CD8-positive, alpha-beta memory T cell (primary cell): ENCODE data around the gene SCLT1. TPM values are rescaled to one million over a fixed set of nuclear protein-coding genes. Genes with fewer than 3 reads are reported as not detected.
"Not testable (repeated sequence)": the region's sequence is repeated elsewhere in the genome, so short reads cannot be mapped to it uniquely, and the experiment has no call there.

Experiments
- CTCF ChIA-PET: fragments of 350-600 bp; sonication (Branson Sonifier 250); formaldehyde crosslinking; loops from one replicate; lab custom pipeline; 2021; ENCODE audit warnings: antibody characterized with exemption; lab: Charles Lee
- POLR2A ChIA-PET: fragments of 350-600 bp; sonication (Branson Sonifier 250); formaldehyde crosslinking; loops from one replicate; lab custom pipeline; 2021; ENCODE audit warnings: antibody characterized with exemption; lab: Charles Lee
- DNase-seq, 5 donors: peaks; one replicate each; pipeline versions ENCODE4 v3.0.0 to v3.0.0-alpha.2; 2020 to 2022; ENCODE audit warnings: mixed read lengths in 1 of 5
- H3K27ac ChIP-seq: one replicate; pipeline ENCODE4 v1.7.0; 2013; ENCODE audit warnings: low read depth, mild to moderate bottlenecking, low read length, moderate library complexity
- H3K27me3 ChIP-seq: 2 replicates; pipeline ENCODE4 v1.7.0; 2013; ENCODE audit warnings: low read length, mild to moderate bottlenecking; ENCODE audit not compliant: insufficient read depth, poor library complexity, severe bottlenecking
- H3K36me3 ChIP-seq: 2 replicates; pipeline ENCODE4 v1.7.0; 2013; ENCODE audit warnings: mild to moderate bottlenecking, low read length, moderate library complexity; ENCODE audit not compliant: insufficient read depth
- H3K4me1 ChIP-seq: 2 replicates; pipeline ENCODE4 v1.7.0; 2013; ENCODE audit warnings: mild to moderate bottlenecking, low read length, moderate library complexity; ENCODE audit not compliant: insufficient read depth
- H3K4me3 ChIP-seq: 2 replicates; pipeline ENCODE4 v1.7.0; 2013; ENCODE audit warnings: mild to moderate bottlenecking, low read length
- H3K9me3 ChIP-seq: 2 replicates; pipeline ENCODE4 v1.7.0; 2013; ENCODE audit warnings: mild to moderate bottlenecking, low read length
- H3K27ac Mint-ChIP-seq, 8 donors: one replicate each; pipeline ENCODE4 v1.8.0; 2020 to 2021; ENCODE audit warnings: mixed read lengths in 8 of 8, mild to moderate bottlenecking in 6 of 8, inconsistent platforms in 3 of 8, moderate library complexity in 3 of 8
- H3K27me3 Mint-ChIP-seq, 2 donors: one replicate each; pipeline ENCODE4 v1.8.0; 2020 to 2021; ENCODE audit warnings: mixed read lengths in 2 of 2, mild to moderate bottlenecking in 1 of 2, moderate library complexity in 1 of 2
- H3K36me3 Mint-ChIP-seq, 3 donors: one replicate each; pipeline ENCODE4 v1.8.0; 2020 to 2021; ENCODE audit warnings: mixed read lengths in 3 of 3, inconsistent platforms in 1 of 3, mild to moderate bottlenecking in 1 of 3
- H3K4me1 Mint-ChIP-seq, 3 donors: one replicate each; pipeline ENCODE4 v1.8.0; 2020 to 2021; ENCODE audit warnings: mixed read lengths in 3 of 3, inconsistent platforms in 1 of 3, mild to moderate bottlenecking in 1 of 3
- H3K4me3 Mint-ChIP-seq, 7 donors: one replicate each; pipeline ENCODE4 v1.8.0; 2020 to 2021; ENCODE audit warnings: mixed read lengths in 7 of 7, mild to moderate bottlenecking in 6 of 7, moderate library complexity in 4 of 7, inconsistent platforms in 2 of 7
- H3K9me3 Mint-ChIP-seq, 5 donors: one replicate each; pipeline ENCODE4 v1.8.0; 2020 to 2022; ENCODE audit warnings: mixed read lengths in 5 of 5, mild to moderate bottlenecking in 3 of 5, moderate library complexity in 2 of 5, inconsistent platforms in 1 of 5
- polyA plus RNA-seq: library from polyadenylated mRNA; unstranded; fragments of 300-500 nt; fragmentation: Illumina TruSeq; gene quantifications from one replicate; pipeline ENCODE4 v1.2.3, GENCODE V29; 2021
- total RNA-seq, 2 experiments: library from RNA; stranded (reverse); gene quantifications; one replicate each; pipeline ENCODE4 v1.2.3, GENCODE V29; 2021

The SCLT1 gene
- total and polyA plus RNA-seq, 3 experiments from 2014 or later, result 7.7 to 20.6 (median 18.2) TPM

DNA sequence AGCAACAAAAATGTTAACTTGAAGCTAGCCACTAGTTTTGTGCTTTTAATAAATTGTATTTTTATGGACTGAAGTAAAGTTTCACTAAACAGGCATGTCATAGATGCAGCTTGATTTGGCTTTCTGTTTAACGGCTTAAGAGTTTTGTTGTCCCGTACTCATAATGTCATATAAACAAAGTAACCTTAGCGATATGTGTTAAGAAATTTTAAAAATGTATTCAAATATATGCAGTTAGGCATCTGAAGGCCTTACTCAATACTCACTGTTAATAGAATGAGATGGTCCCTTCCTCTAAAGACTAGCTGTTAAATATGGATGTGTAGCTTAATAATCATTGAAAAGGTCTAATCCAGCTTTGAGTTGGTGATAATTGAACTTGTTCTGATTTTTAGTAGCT, 1.0 kb upstream of the SCLT1 start:
- POLR2A ChIA-PET, result interaction anchor here (2.3 kb wide), 1 partner anchor 282 kb away, joined by 13 read pairs; no protein-coding TSS in a partner anchor
- no peak for DNase-seq
- no peaks in the 10 kb centered on the region for H3K27me3 ChIP-seq
- CTCF ChIA-PET, result interaction anchor here (1.0 to 2.2 kb wide), 2 partner anchors 10 to 282 kb away, joined by 3 to 7 read pairs; no protein-coding TSS in a partner anchor
- no peaks in the 10 kb centered on the region for H3K9me3 ChIP-seq
- no peak overlapping the region for H3K4me3 ChIP-seq
- H3K27ac ChIP-seq, result peak overlapping the region; percentile 98
- Mint-ChIP-seq H3K27me3 (no peaks in the 10 kb centered on the region), H3K9me3 (no peaks in the 10 kb centered on the region), H3K4me1 (peaks cover 28 to 40% (median 33%) of the 10 kb centered on the region in 3 donors), H3K36me3 (peaks cover 0 to 4% (median 0%) of the 10 kb centered on the region in 3 donors), H3K27ac (peak overlapping the region in 1 of 8 donors; percentile 86), H3K4me3 (peak overlapping the region in 5 of 7 donors; percentile 12 to 33 (median 18))
- H3K4me1 ChIP-seq, result peaks cover 34% of the 10 kb centered on the region
- no peaks in the 10 kb centered on the region for H3K36me3 ChIP-seq

DNA sequence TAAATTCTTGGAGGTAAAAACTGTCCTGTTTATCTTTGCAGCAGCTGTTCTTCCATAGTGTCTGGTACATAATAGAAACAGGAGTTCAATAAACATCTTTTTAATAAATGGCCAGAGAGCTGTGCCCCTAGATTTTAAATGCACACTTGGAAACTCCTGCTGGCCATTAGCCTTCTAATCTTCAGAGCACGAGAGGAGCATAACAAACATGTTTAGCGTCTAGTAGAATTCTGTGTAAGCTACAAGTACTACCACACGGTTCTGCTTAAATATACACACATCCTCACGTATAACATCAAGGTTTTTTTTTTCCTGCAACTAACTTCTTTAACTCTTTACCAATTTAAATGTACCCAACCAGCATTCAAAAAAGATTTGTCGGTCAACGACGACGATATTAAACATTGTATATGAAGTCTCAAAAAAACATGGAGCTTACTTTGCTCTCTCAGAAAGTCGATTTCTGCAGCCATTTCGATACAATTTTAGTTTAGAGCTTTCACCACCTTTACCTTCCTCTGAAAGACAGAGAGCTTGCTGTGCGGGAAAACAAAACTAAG, 628 bp downstream of the SCLT1 start:
- Histone ChIP-seq H3K36me3 (no peaks in the 10 kb centered on the region), H3K4me1 (peaks cover 44% of the 10 kb centered on the region), H3K4me3 (peak overlapping the region; percentile 94), H3K9me3 (no peaks in the 10 kb centered on the region), H3K27ac (peak overlapping the region; percentile 98), H3K27me3 (no peaks in the 10 kb centered on the region)
- H3K36me3 Mint-ChIP-seq, result peaks cover 0 to 4% (median 0%) of the 10 kb centered on the region in 3 donors
- H3K4me1 Mint-ChIP-seq, result peaks cover 33 to 40% (median 39%) of the 10 kb centered on the region in 3 donors
- H3K4me3 Mint-ChIP-seq, result no peak overlapping the region
- ChIA-PET POLR2A (interaction anchor here (0.9 to 2.3 kb wide), 6 partner anchors 280 to 1212 kb away, joined by 3 to 13 read pairs (median 4); partner anchors contain the start of genes ABHD18, LARP1B and PLK4), CTCF (interaction anchor here (1.0 to 2.2 kb wide), 2 partner anchors 11 to 280 kb away, joined by 4 to 7 read pairs; no protein-coding TSS in a partner anchor)
- no peak for DNase-seq
- no peaks in the 10 kb centered on the region for H3K9me3 Mint-ChIP-seq
- H3K27me3 Mint-ChIP-seq, result no peaks in the 10 kb centered on the region
- H3K27ac Mint-ChIP-seq, result no peak overlapping the region

DNA sequence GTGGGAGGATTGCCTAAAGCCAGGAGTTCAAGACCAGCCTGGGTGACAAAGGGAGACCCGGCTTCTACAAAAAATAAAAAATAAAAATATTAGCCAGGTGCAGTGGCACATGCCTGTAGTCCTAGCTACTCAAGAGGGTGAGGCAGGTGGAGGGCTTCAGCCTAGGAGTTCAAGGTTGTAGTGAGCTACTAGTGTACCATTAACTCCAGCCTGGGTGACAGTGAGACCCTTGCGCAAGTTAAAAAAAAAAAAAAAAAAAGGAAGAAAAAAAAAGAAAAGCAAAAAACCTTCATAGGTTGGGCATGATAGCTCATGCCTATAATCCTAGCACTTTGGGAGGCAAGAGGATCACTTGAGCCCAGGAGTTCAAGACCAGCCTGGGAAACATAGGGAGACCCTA, 5.8 kb downstream of the SCLT1 start:
- no peaks in the 10 kb centered on the region for H3K27me3 ChIP-seq
- ChIA-PET POLR2A (interaction anchor here (0.6 kb wide), 1 partner anchor 275 kb away, joined by 3 read pairs; no protein-coding TSS in a partner anchor), CTCF (no interaction called here)
- DNase-seq, result no peak
- Mint-ChIP-seq H3K4me3 (no peak overlapping the region), H3K36me3 (peaks cover 6 to 15% (median 10%) of the 10 kb centered on the region in 3 donors), H3K9me3 (peaks cover 0 to 3% (median 0%) of the 10 kb centered on the region in 5 donors), H3K4me1 (peaks cover 23 to 31% (median 30%) of the 10 kb centered on the region in 3 donors), H3K27me3 (no peaks in the 10 kb centered on the region), H3K27ac (no peak overlapping the region)
- no peak overlapping the region for H3K4me3 ChIP-seq
- H3K27ac ChIP-seq, result no peak overlapping the region
- no peaks in the 10 kb centered on the region for H3K36me3 ChIP-seq
- H3K9me3 ChIP-seq, result no peaks in the 10 kb centered on the region
- H3K4me1 ChIP-seq, result peaks cover 36% of the 10 kb centered on the region

GRCh38 chr4:129085472-129085871, 7.9 kb downstream of the SCLT1 start:
- H3K4me3 Mint-ChIP-seq, result no peak overlapping the region
- Histone ChIP-seq H3K9me3 (no peaks in the 10 kb centered on the region), H3K36me3 (peaks cover 9% of the 10 kb centered on the region), H3K27ac (no peak overlapping the region), H3K4me1 (peaks cover 16% of the 10 kb centered on the region), H3K4me3 (no peak overlapping the region), H3K27me3 (no peaks in the 10 kb centered on the region)
- peaks cover 18 to 31% (median 28%) of the 10 kb centered on the region in 3 donors for H3K36me3 Mint-ChIP-seq
- ChIA-PET POLR2A (no interaction called here), CTCF (no interaction called here)
- H3K4me1 Mint-ChIP-seq, result peaks cover 27 to 35% (median 31%) of the 10 kb centered on the region in 3 donors
- peaks cover 0 to 5% (median 3%) of the 10 kb centered on the region in 5 donors for H3K9me3 Mint-ChIP-seq
- DNase-seq, result no peak
- H3K27me3 Mint-ChIP-seq, result no peaks in the 10 kb centered on the region
- peak overlapping the region in 1 of 8 donors; percentile 80 for H3K27ac Mint-ChIP-seq

DNA sequence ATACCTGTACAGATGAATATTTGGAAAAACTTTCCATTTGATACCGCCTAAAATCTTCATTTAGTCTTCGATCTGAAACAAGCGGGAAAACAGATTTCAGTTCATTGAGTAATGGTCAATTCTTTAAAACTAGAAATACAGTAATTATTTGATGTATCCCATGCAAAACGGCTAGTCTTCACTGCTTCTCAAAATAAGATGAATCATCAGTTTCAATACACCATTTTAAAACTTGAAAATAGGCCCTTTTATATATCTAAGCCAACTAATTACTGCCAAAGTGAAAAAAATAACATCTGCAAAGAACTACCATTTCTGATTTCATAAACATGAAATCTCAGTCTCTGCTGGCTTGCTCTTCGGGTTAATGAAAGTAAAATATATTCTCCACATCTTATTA, 11.0 kb downstream of the SCLT1 start:
- Histone ChIP-seq H3K27ac (no peak overlapping the region), H3K4me3 (no peak overlapping the region), H3K27me3 (no peaks in the 10 kb centered on the region), H3K9me3 (no peaks in the 10 kb centered on the region), H3K4me1 (no peaks in the 10 kb centered on the region), H3K36me3 (peaks cover 18% of the 10 kb centered on the region)
- no peak overlapping the region for H3K27ac Mint-ChIP-seq
- no peaks in the 10 kb centered on the region for H3K27me3 Mint-ChIP-seq
- peaks cover 31 to 55% (median 53%) of the 10 kb centered on the region in 3 donors for H3K36me3 Mint-ChIP-seq
- no peak for DNase-seq
- peaks cover 21 to 48% (median 33%) of the 10 kb centered on the region in 3 donors for H3K4me1 Mint-ChIP-seq
- ChIA-PET POLR2A (no interaction called here), CTCF (interaction anchor here (1.4 kb wide), 1 partner anchor 11 kb away, joined by 4 read pairs; the partner anchor contains the start of gene SCLT1)
- H3K4me3 Mint-ChIP-seq, result no peak overlapping the region
- peaks cover 0 to 17% (median 7%) of the 10 kb centered on the region in 5 donors for H3K9me3 Mint-ChIP-seq

- Mint-ChIP-seq H3K36me3 (peaks cover 38 to 64% (median 62%) of the 10 kb centered on the region in 3 donors), H3K27ac (no peak overlapping the region), H3K9me3 (peaks cover 0 to 17% (median 7%) of the 10 kb centered on the region in 5 donors), H3K27me3 (no peaks in the 10 kb centered on the region), H3K4me3 (no peak overlapping the region), H3K4me1 (peaks cover 15 to 36% (median 25%) of the 10 kb centered on the region in 3 donors)
- H3K4me1 ChIP-seq, result no peaks in the 10 kb centered on the region
- ChIA-PET CTCF (no interaction called here), POLR2A (no interaction called here)
- no peak overlapping the region for H3K27ac ChIP-seq
- peaks cover 18% of the 10 kb centered on the region for H3K36me3 ChIP-seq
- no peaks in the 10 kb centered on the region for H3K9me3 ChIP-seq
- no peak overlapping the region for H3K4me3 ChIP-seq
- no peaks in the 10 kb centered on the region for H3K27me3 ChIP-seq
- no peak for DNase-seq
Measured at GRCh38 chr4:129080129-129080528, 13.2 kb downstream of the SCLT1 start.

DNA sequence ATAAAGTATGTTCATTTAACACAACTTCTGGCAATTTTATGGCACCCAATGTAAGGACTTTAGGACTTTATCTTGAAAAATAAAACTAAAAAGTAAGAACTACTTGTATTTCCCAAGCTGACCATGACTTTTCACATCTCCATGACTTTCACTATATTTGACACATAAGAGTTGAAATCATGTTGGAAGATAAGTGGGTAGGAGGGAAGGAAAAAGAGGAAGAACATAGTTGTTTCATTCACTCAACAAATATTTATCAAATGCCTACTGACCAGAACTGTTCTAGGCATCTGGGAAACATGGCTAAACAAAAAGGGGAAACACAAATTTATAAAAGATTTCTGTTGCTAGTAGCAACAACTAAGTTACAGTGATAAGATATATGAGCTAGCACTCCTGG, 16.0 kb downstream of the SCLT1 start:
- Histone ChIP-seq H3K36me3 (peaks cover 18% of the 10 kb centered on the region), H3K27me3 (no peaks in the 10 kb centered on the region), H3K27ac (no peak overlapping the region), H3K4me1 (no peaks in the 10 kb centered on the region), H3K4me3 (no peak overlapping the region), H3K9me3 (no peaks in the 10 kb centered on the region)
- DNase-seq, result no peak
- peak overlapping the region in 1 of 8 donors; percentile 54 for H3K27ac Mint-ChIP-seq
- CTCF ChIA-PET, result interaction anchor here (1.1 kb wide), 1 partner anchor 26 kb away, joined by 3 read pairs; no protein-coding TSS in a partner anchor
- H3K4me1 Mint-ChIP-seq, result peaks cover 6 to 15% (median 8%) of the 10 kb centered on the region in 3 donors
- no peak overlapping the region for H3K4me3 Mint-ChIP-seq
- peaks cover 3 to 32% (median 12%) of the 10 kb centered on the region in 5 donors for H3K9me3 Mint-ChIP-seq
- no peaks in the 10 kb centered on the region for H3K27me3 Mint-ChIP-seq
- POLR2A ChIA-PET, result no interaction called here
- peaks cover 48 to 76% (median 75%) of the 10 kb centered on the region in 3 donors for H3K36me3 Mint-ChIP-seq

GRCh38 chr4:129069537-129069936, 23.8 kb downstream of the SCLT1 start:
- CTCF ChIA-PET, H3K4me1 Mint-ChIP-seq, H3K4me1 ChIP-seq, POLR2A ChIA-PET, H3K9me3 ChIP-seq, H3K4me3 ChIP-seq, H3K27me3 ChIP-seq, H3K27ac ChIP-seq, DNase-seq, H3K36me3 ChIP-seq, H3K27me3 Mint-ChIP-seq, H3K27ac Mint-ChIP-seq: not testable (repeated sequence)
- peaks cover 18 to 85% (median 33%) of the 10 kb centered on the region in 3 donors for H3K36me3 Mint-ChIP-seq
- peak overlapping the region in 1 of 7 donors; percentile 15 for H3K4me3 Mint-ChIP-seq
- peaks cover 27 to 73% (median 44%) of the 10 kb centered on the region in 5 donors for H3K9me3 Mint-ChIP-seq
